ENCODE data around the gene FLOT2.
"Not testable (repeated sequence)": the region's sequence is repeated elsewhere in the genome, so short reads cannot be mapped to it uniquely, and the experiment has no call there.

The FLOT2 gene

DNA sequence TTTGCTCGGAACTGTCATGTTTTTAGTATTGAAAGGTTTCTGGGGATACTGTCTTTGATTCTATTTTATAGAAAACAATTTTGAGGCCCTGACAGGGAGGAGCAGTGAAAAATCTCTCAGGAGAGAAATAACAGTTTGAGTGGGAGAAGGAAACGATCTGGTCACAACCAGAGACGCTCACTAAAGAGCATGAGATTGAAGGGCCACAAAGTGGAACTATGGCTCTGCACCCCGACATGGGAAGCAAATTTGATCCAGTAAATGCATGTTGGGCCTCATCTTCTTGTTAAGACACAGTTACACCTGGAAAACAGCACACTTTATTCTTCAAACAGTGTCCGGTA, 42.2 kb downstream of the FLOT2 start:
- Histone ChIP-seq H3K4me3 (ENCODE audit: low read depth, low read length) (peak overlapping the region; percentile 90), H3K36me3 (replicated peaks) (peaks cover 25% of the 10 kb centered on the region), H3K27me3 (replicated peaks) (no peaks in the 10 kb centered on the region), H3K27ac (peak overlapping the region; percentile 59)
- TF ChIP-seq, protein P1, sequence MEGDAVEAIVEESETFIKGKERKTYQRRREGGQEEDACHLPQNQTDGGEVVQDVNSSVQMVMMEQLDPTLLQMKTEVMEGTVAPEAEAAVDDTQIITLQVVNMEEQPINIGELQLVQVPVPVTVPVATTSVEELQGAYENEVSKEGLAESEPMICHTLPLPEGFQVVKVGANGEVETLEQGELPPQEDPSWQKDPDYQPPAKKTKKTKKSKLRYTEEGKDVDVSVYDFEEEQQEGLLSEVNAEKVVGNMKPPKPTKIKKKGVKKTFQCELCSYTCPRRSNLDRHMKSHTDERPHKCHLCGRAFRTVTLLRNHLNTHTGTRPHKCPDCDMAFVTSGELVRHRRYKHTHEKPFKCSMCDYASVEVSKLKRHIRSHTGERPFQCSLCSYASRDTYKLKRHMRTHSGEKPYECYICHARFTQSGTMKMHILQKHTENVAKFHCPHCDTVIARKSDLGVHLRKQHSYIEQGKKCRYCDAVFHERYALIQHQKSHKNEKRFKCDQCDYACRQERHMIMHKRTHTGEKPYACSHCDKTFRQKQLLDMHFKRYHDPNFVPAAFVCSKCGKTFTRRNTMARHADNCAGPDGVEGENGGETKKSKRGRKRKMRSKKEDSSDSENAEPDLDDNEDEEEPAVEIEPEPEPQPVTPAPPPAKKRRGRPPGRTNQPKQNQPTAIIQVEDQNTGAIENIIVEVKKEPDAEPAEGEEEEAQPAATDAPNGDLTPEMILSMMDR (IDR thresholded peaks at IDR 0.05; ENCODE audit: low read depth, low read length, missing control alignments): no peak
- DNase-seq: no peak
- in situ Hi-C loops (cut with HindIII; ENCODE audit: low pct_ligation_motif_present, low sequenced_read_pairs): no loop called here

DNA sequence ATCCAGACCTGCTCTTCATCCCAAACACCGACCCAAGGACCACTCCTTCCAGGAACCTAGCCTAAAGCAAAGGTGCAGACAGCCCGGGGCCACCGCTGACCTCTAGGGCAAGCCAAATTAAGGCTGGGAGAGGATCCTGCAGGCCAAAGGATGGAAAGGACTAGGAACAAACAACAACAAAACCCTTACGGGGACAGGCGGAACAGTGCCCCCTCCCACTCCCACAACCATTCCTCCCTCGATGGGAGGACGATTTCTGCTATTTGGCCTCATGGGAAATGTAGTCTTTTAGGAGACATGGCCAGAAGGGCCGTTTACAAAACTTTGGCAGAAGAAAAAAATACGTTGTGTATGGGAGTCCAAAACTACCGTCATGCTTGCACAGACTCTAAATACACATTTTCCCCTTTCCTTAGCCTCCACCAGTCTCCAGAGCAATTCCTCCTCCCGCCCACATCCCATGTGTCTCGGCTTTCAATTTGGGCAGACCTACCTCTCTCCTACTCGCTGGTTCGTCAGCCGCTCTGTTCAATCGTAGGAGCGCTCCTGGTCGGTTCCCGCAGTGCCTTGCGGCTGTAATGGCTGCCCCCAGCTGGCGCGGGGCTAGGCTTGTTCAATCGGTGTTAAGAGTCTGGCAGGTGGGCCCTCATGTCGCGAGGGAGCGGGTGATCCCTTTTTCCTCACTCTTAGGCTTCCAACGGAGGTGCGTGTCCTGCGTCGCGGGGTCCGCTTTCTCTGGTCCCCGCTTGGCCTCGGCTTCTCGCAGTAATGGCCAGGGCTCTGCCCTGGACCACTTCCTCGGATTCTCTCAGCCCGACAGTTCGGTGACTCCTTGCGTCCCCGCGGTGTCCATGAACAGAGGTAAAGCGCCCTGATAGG, 42.8 kb downstream of the FLOT2 start, which contains the start of gene ERAL1:
Gene ERAL1, plus strand, starts transcription at position 560 of the 879 bp plus-strand sequence. Its CDS starts 19 bp downstream, at position 579.
- Histone ChIP-seq H3K4me3 (ENCODE audit: low read depth, low read length) (peak within 1 kb of the TSS; percentile 90), H3K36me3 (replicated peaks) (peaks cover 20% of the 10 kb centered on the region), H3K27me3 (replicated peaks) (no peaks in the 10 kb centered on the region), H3K27ac (peak within 1 kb of the TSS; percentile 59)
- peak; percentile 84 for DNase-seq
- in situ Hi-C loops (cut with HindIII; ENCODE audit: low pct_ligation_motif_present, low sequenced_read_pairs): no loop called here
- TF ChIP-seq, protein P1 (IDR thresholded peaks at IDR 0.05; ENCODE audit: low read depth, low read length, missing control alignments): peak; percentile 11

DNA sequence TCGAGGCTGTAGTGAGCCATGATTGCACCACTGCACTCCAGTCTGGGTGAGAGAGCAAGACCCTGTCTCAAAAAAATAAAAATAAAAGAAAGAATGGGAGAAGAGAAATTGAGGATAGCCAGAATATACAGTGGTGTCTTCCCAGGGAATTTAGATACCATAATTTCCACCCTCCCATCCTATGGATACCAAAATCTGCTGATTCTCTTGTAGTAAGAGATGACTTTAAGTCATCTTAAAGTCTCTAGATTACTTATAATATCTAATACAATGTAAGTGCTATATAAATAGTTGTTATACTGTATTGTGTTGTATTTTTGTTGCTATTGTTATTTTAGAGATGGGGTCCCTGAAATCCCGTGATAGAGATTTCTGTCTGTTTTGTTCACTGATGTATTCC, 44.2 kb downstream of the FLOT2 start:
- H3K4me3 ChIP-seq (ENCODE audit: low read depth, low read length): no peak overlapping the region
- DNase-seq: no peak
- H3K36me3 ChIP-seq (replicated peaks): peaks cover 10% of the 10 kb centered on the region
- in situ Hi-C loops (cut with HindIII; ENCODE audit: low pct_ligation_motif_present, low sequenced_read_pairs): no loop called here
- TF ChIP-seq, protein P1 (IDR thresholded peaks at IDR 0.05; ENCODE audit: low read depth, low read length, missing control alignments): no peak
- H3K27me3 ChIP-seq (replicated peaks): no peaks in the 10 kb centered on the region
- H3K27ac ChIP-seq: no peak overlapping the region

DNA sequence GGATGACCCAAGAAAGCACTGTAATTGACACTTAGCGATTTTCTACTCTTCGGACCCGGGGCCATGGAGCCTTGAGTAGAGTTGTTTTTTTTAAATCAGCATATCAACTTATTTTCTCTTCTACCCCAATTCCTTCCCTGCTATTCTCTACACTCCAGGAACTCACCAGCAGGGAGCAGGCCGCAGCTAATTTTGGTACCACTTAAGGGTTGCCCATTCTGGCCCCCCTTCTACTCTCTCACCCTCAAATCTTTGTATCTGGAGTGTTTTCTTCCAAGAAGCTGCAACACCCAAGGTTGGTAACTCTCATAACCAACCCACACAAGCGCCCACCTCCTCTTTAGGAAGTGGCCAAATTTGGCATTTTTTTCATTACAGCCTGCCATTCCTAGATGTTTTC, 48.3 kb downstream of the FLOT2 start:
- no peaks in the 10 kb centered on the region for H3K27me3 ChIP-seq (replicated peaks)
- no peak overlapping the region for H3K4me3 ChIP-seq (ENCODE audit: low read depth, low read length)
- no peak overlapping the region for H3K27ac ChIP-seq
- no peaks in the 10 kb centered on the region for H3K36me3 ChIP-seq (replicated peaks)
- in situ Hi-C loops (cut with HindIII; ENCODE audit: low pct_ligation_motif_present, low sequenced_read_pairs): no loop called here
- TF ChIP-seq, protein P1 (IDR thresholded peaks at IDR 0.05; ENCODE audit: low read depth, low read length, missing control alignments): no peak
- DNase-seq: no peak

DNA sequence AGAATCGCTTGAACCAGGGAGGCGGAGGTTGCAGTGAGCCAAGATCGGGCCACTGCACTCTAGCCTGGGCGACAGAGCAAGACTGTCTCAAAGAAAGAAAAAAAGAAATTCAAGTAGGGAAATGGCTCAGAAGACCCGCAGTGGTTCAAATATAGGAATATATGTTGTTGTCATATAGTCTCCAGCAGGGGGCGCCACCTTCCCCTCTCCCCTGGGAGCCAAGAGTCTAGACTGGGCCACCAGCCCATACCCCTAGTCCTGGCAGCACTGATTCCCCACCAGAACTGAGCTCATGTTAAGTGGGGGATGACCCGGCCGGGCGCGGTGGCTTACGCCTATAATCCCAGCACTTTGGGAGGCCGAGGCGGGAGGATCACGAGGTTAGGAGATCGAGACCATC, 48.9 kb downstream of the FLOT2 start:
- H3K27me3 ChIP-seq (replicated peaks); H3K27ac ChIP-seq; DNase-seq; H3K4me3 ChIP-seq (ENCODE audit: low read depth, low read length); in situ Hi-C loops (cut with HindIII; ENCODE audit: low pct_ligation_motif_present, low sequenced_read_pairs); H3K36me3 ChIP-seq (replicated peaks): not testable (repeated sequence)
- TF ChIP-seq, protein P1 (IDR thresholded peaks at IDR 0.05; ENCODE audit: low read depth, low read length, missing control alignments): peak; percentile 46

DNA sequence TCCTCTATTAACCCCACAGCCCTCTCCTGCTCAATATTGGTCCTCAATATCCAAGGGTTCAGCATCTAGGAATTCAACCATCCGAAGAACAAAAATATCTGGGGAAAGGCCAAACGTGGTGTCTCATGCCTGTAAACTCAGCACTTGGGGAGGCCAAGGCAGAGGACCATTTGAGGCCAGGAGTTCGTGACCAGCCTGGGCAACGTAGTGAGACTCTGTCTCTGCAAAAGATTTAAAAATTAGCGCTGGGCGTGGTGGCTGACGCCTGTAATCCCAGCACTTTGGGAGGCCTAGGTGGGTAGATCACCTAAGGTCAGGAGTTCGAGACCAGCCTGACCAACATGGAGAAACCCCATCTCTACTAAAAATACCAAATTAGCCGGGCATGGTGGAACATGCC, 50.8 kb downstream of the FLOT2 start:
- in situ Hi-C loops (cut with HindIII; ENCODE audit: low pct_ligation_motif_present, low sequenced_read_pairs); H3K4me3 ChIP-seq (ENCODE audit: low read depth, low read length); DNase-seq; H3K36me3 ChIP-seq (replicated peaks); H3K27me3 ChIP-seq (replicated peaks); H3K27ac ChIP-seq: not testable (repeated sequence)
